Caco-2 (cell line): ENCODE results near the gene HACD1. TPM values are rescaled to one million over a fixed set of nuclear protein-coding genes. Genes with fewer than 3 reads are reported as not detected.

Experiments used
- BruUV-seq: library from RNA; stranded (reverse); fragments of 400-500 nt; replicated peaks from 2 replicates; lab custom pipeline; 2021; lab: Mats Ljungman, UMichigan
- CTCF ChIA-PET: fragments of 300-600 bp; sonication (Branson Sonifier 250); formaldehyde crosslinking; loops from one replicate; lab custom pipeline; 2022; ENCODE audit warnings: antibody characterized with exemption; lab: Charles Lee
- POLR2A ChIA-PET: fragments of 300-600 bp; sonication (Branson Sonifier 250); formaldehyde crosslinking; loops from one replicate; lab custom pipeline; 2022; ENCODE audit warnings: antibody characterized with exemption; lab: Charles Lee
- DNase-seq, 2 experiments: peaks; one replicate each; pipeline versions ENCODE4 v3.0.0 to v3.0.0-alpha.2; 2020 to 2022
- H3K27me3 ChIP-seq: replicated peaks from 2 replicates; pipeline ENCODE4 v1.6.0; 2011; ENCODE audit warnings: low read length; ENCODE audit not compliant: control insufficient read depth, insufficient read depth
- H3K36me3 ChIP-seq: 2 replicates; pipeline ENCODE4 v1.5.1; 2011; ENCODE audit warnings: low read length; ENCODE audit not compliant: control insufficient read depth, insufficient read depth
- H3K4me1 ChIP-seq: fragments of 250-450 bp; sonication (Bioruptor Pico); 2 replicates; pipeline ENCODE4 v1.5.1; 2020; ENCODE audit warnings: mild to moderate bottlenecking
- H3K4me3 ChIP-seq: 2 replicates; pipeline ENCODE4 v1.5.1; 2011; ENCODE audit warnings: low read depth, mild to moderate bottlenecking, control low read depth, low read length
- H3K9me3 ChIP-seq: fragments of 250-450 bp; sonication (Bioruptor Pico); 2 replicates; pipeline ENCODE4 v1.5.1; 2020; ENCODE audit warnings: mild to moderate bottlenecking, moderate library complexity
- H3K27ac Mint-ChIP-seq: one replicate; pipeline ENCODE4 v1.8.0; 2022; ENCODE audit warnings: mixed read lengths; ENCODE audit not compliant: unreplicated experiment
- H3K27me3 Mint-ChIP-seq: one replicate; pipeline ENCODE4 v1.8.0; 2022; ENCODE audit warnings: mixed read lengths; ENCODE audit not compliant: insufficient read depth, unreplicated experiment
- H3K36me3 Mint-ChIP-seq: one replicate; pipeline ENCODE4 v1.8.0; 2022; ENCODE audit warnings: mild to moderate bottlenecking, mixed read lengths; ENCODE audit not compliant: insufficient read depth, unreplicated experiment
- H3K4me1 Mint-ChIP-seq: one replicate; pipeline ENCODE4 v1.8.0; 2022; ENCODE audit warnings: low read depth, mixed read lengths; ENCODE audit not compliant: unreplicated experiment
- H3K4me3 Mint-ChIP-seq: one replicate; pipeline ENCODE4 v1.8.0; 2022; ENCODE audit warnings: mild to moderate bottlenecking, moderate library complexity, mixed read lengths; ENCODE audit not compliant: unreplicated experiment
- H3K9me3 Mint-ChIP-seq: one replicate; pipeline ENCODE4 v1.8.0; 2022; ENCODE audit warnings: mixed read lengths; ENCODE audit not compliant: unreplicated experiment
- intact Hi-C: fragments of 100-400 bp; cut with micrococcal nuclease; formaldehyde crosslinking; loops from one replicate; pipeline ENCODE4 v1.10.0; 2022; ENCODE audit not compliant: unreplicated experiment
- total RNA-seq: library from RNA; stranded (reverse); gene quantifications from 2 replicates; pipeline ENCODE4 v1.2.3, GENCODE V29; 2022
- TF ChIP-seq, protein P1 (sequence below), 2 experiments: fragments of 200-600 bp in 1 of 2; IDR thresholded peaks; 1 replicate in 1 of 2; 2 replicates in 1 of 2; pipeline versions ENCODE4 v1.5.1 to v1.8.0; 2011 to 2022; ENCODE audit warnings: antibody characterized with exemption in 1 of 2, control low read depth in 1 of 2, inconsistent platforms in 1 of 2, low read depth in 1 of 2, low read length in 1 of 2, mild to moderate bottlenecking in 1 of 2, moderate library complexity in 1 of 2; ENCODE audit not compliant: insufficient read depth in 1 of 2, severe bottlenecking in 1 of 2, unreplicated experiment in 1 of 2

Gene HACD1
- total RNA-seq, 1 experiment from 2014 or later: 47.8 TPM

DNA sequence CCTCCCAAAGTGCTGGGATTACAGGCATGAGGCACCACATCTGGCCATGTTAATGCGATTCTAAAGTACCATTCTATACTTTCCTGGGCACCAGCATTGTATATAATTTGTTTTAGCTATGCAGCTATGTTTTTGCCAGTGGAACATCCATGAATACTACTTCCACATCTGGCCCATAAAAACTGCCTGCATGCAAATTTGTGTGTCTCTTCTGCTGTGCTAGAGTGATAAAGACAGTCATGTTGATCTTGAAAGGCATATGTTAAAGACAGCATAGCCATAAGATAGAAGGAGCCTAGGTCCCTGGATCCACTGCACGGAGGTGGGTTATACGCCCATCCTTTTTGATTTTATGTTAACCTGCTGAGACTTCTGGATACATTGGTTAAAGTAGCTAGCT is 52.3 kb downstream of the HACD1 start:
- BruUV-seq: no TSS peak
- CTCF ChIA-PET: no interaction called here
- DNase-seq: no peak

DNA sequence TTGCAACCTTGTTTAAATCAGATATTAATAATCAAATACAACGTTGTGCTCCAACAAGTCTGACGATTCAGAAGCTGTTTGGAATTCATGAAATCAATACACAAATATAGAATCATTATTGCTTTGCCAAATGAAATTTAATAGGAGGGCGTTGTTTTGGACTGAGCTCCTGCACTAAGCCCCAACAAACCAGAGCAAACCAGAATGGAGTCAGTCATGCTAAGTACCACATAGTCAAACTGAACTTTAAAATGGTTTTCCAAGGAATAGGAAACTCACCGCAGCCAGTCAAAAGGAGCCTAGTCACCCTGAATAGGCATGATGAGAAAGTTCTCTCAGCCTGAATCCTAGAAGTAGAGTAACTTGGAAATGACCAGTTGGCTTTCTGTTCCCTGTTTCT is 53.7 kb downstream of the HACD1 start:
- no peak overlapping the region for H3K27ac Mint-ChIP-seq
- Histone ChIP-seq H3K36me3 (no peaks in the 10 kb centered on the region), H3K4me1 (no peaks in the 10 kb centered on the region), H3K9me3 (no peaks in the 10 kb centered on the region), H3K4me3 (no peak overlapping the region), H3K27me3 (no peaks in the 10 kb centered on the region)
- TF ChIP-seq, protein P1, sequence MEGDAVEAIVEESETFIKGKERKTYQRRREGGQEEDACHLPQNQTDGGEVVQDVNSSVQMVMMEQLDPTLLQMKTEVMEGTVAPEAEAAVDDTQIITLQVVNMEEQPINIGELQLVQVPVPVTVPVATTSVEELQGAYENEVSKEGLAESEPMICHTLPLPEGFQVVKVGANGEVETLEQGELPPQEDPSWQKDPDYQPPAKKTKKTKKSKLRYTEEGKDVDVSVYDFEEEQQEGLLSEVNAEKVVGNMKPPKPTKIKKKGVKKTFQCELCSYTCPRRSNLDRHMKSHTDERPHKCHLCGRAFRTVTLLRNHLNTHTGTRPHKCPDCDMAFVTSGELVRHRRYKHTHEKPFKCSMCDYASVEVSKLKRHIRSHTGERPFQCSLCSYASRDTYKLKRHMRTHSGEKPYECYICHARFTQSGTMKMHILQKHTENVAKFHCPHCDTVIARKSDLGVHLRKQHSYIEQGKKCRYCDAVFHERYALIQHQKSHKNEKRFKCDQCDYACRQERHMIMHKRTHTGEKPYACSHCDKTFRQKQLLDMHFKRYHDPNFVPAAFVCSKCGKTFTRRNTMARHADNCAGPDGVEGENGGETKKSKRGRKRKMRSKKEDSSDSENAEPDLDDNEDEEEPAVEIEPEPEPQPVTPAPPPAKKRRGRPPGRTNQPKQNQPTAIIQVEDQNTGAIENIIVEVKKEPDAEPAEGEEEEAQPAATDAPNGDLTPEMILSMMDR (IDR thresholded peaks at IDR 0.05; ENCODE audit: insufficient read depth in 1 of 2, low read depth in 1 of 2, low read length in 1 of 2, severe bottlenecking in 1 of 2, unreplicated experiment in 1 of 2): no peak
- intact Hi-C loops: no loop called here
- H3K4me3 Mint-ChIP-seq: no peak overlapping the region
- H3K36me3 Mint-ChIP-seq: no peaks in the 10 kb centered on the region
- ChIA-PET CTCF (no interaction called here), POLR2A (no interaction called here)
- no peaks in the 10 kb centered on the region for H3K9me3 Mint-ChIP-seq
- H3K4me1 Mint-ChIP-seq: no peaks in the 10 kb centered on the region
- BruUV-seq: no TSS peak
- no peak for DNase-seq
- H3K27me3 Mint-ChIP-seq: peaks cover 4% of the 10 kb centered on the region

More for the DNA sequence above, 52.3 kb downstream of the HACD1 start:
- TF ChIP-seq, protein P1 (IDR thresholded peaks at IDR 0.05; ENCODE audit: insufficient read depth in 1 of 2, low read depth in 1 of 2, low read length in 1 of 2, severe bottlenecking in 1 of 2, unreplicated experiment in 1 of 2): no peak
- Mint-ChIP-seq H3K27ac (no peak overlapping the region), H3K9me3 (no peaks in the 10 kb centered on the region), H3K4me3 (no peak overlapping the region), H3K36me3 (no peaks in the 10 kb centered on the region), H3K4me1 (no peaks in the 10 kb centered on the region), H3K27me3 (peaks cover 4% of the 10 kb centered on the region)
- intact Hi-C loops: no loop called here
- no peak overlapping the region for H3K4me3 ChIP-seq
- POLR2A ChIA-PET: interaction anchor here (0.5 kb wide), 1 partner anchor 316 kb away, joined by 3 read pairs; no protein-coding TSS in a partner anchor
- H3K36me3 ChIP-seq: no peaks in the 10 kb centered on the region
- no peaks in the 10 kb centered on the region for H3K27me3 ChIP-seq
- H3K4me1 ChIP-seq: no peaks in the 10 kb centered on the region
- no peaks in the 10 kb centered on the region for H3K9me3 ChIP-seq

DNA sequence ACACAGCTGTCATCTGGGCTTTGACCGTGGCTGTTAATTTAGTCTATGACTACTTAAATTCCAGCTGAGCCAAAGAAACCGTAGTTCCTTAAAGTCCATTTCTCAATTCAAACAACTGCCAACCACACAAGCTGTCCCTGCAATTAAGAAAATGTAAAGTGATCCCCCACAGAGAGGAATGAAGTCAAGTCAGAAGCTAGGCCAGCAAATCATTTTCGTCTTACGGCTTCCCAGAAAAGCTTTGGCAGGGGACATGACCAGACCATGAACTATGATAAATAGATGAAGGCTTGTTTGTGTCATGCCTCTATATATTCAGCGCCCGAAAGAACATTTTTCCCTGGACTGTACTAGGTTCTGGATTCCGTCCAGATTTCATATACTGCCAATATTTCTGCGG is 54.6 kb downstream of the HACD1 start:
- intact Hi-C loops: no loop called here
- Histone ChIP-seq H3K4me3 (no peak overlapping the region), H3K4me1 (no peaks in the 10 kb centered on the region), H3K9me3 (no peaks in the 10 kb centered on the region), H3K36me3 (no peaks in the 10 kb centered on the region), H3K27me3 (no peaks in the 10 kb centered on the region)
- CTCF ChIA-PET: no interaction called here
- Mint-ChIP-seq H3K27ac (no peak overlapping the region), H3K4me1 (no peaks in the 10 kb centered on the region), H3K4me3 (no peak overlapping the region), H3K27me3 (peaks cover 4% of the 10 kb centered on the region), H3K36me3 (no peaks in the 10 kb centered on the region), H3K9me3 (no peaks in the 10 kb centered on the region)
- DNase-seq: no peak
- POLR2A ChIA-PET: no interaction called here
- no TSS peak for BruUV-seq
- TF ChIP-seq, protein P1 (IDR thresholded peaks at IDR 0.05; ENCODE audit: insufficient read depth in 1 of 2, low read depth in 1 of 2, low read length in 1 of 2, severe bottlenecking in 1 of 2, unreplicated experiment in 1 of 2): no peak
